ENCODE measurements around the gene CYFIP2.
A peak's percentile ranks its signal among the peaks of the same experiment; 100 is the strongest.
"Not testable (repeated sequence)": the region's sequence is repeated elsewhere in the genome, so short reads cannot be mapped to it uniquely, and the experiment has no call there.

Gene CYFIP2

GRCh38 chr5:157265714-157266285, at the start of gene CYFIP2:
Gene CYFIP2, plus strand, starts transcription at chr5:157266123. Its CDS starts 19,239 bp downstream, at chr5:157285362.
- no peak for DNase-seq (ENCODE audit: low spot score)

DNA sequence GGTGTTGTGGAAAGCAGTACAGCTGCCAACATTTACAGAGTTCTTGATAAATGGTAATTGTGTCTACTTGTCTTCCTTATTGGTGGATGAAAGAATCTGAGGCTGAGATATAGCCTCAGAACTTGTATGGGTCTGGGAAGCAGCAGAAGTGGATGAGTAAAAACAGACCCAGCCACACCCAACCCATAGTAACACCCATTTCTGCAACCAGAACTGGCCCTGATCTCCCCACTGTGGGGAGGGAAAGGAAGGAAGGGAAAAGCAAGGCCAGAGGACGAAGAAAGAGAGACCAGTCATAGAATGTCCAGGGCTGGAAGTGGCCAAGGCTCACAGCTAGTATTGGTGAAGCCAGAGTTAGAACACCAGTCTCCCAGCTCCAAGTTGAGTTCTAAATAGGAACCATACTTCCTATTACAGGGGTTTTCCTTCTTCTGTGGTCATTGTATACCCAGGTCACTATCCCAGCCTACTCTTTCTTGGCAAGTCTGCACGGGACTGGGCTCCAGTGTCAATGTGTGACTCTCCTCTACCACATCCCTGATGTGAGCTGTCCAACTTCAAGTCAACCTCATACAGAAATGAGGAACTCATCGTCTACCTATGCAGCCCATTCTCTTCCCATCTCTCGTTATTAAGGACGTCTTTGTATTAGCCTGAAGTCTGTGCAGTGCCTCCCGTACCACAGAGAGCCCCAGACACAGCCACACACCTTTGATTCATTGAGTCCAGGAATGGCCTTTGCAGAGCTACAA, 49.4 kb upstream of the CYFIP2 start:
- no peak for DNase-seq (ENCODE audit: low spot score)

- DNase-seq (ENCODE audit: low spot score), result no peak
Measured at GRCh38 chr5:157217289-157218024, 48.5 kb upstream of the CYFIP2 start.

- DNase-seq (ENCODE audit: low spot score), result no peak
Measured at GRCh38 chr5:157219491-157220271, 46.2 kb upstream of the CYFIP2 start.

DNA sequence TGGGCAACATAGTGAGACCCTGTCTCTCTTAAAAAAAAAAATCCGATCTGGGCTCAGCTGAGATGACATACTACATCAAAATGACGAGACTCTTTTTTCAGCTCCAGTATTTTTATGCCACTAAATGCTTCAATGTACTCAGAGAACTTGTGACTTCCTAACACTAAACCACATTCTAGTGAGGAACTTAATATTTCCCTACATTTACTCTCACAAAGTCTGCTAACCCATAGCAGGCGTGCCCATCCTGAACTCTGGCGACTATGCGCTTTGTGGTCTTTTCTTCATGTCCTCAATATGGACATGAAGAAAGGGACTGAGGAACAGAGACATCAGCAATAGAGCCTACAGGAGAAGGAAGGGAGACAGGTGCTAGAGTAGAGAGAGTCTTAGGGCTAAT, 44.0 kb upstream of the CYFIP2 start:
- no peak for DNase-seq (ENCODE audit: low spot score)

DNA sequence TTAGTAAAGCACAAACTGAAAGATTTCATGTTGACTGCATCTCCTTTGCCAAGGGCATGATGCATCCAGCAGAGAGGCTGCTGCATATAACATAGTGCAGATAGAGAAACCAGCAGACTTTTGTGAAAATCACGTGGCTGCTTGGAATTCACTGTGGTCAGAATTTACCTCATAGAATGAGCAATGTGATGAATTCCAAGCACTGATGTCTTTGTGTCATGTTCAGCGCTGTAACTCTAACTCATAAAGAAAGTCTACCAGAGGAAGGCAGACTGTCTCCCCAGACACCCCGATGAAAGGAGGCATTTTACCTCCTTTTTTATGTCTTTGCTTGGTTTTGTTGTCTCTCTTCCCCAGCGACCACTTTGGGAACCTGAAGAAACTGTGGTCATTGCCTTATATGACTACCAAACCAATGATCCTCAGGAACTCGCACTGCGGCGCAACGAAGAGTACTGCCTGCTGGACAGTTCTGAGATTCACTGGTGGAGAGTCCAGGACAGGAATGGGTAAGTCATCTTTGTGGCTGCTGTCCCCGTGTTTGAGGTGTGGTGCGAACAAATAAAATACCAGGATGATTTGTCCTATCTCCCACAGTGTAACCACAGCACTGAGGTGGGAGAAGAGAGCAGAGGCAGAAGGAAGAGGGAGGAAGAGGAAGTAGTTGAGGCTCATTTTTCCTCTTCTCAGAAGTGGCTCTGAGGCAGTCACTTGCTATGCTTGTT, 43.3 kb upstream of the CYFIP2 start:
- no peak for DNase-seq (ENCODE audit: low spot score)

- DNase-seq (ENCODE audit: low spot score), result no peak
Measured at GRCh38 chr5:157225469-157226422, 40.2 kb upstream of the CYFIP2 start.

- DNase-seq (ENCODE audit: low spot score), result no peak
Measured at GRCh38 chr5:157230610-157231009, 35.3 kb upstream of the CYFIP2 start.

DNA sequence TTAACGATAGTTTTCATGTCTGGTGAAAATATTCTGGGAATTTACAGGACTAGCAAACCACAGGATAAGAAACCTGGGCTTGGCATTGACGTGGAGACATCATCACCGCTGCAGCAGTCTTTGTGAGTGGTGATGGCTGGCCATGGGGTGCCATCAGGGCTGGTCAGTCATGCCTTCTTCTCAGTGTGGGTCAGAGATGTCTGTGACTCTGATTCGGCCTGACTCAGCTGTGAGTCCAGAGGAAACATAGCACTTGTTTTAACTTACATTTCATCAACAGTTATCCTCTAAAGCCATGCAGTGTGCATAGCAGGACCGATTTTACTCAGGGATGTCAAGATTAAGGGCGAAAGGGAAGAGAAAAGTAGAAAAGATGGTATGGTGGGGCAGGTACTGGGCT, 33.2 kb upstream of the CYFIP2 start:
- DNase-seq (ENCODE audit: low spot score), result no peak

DNA sequence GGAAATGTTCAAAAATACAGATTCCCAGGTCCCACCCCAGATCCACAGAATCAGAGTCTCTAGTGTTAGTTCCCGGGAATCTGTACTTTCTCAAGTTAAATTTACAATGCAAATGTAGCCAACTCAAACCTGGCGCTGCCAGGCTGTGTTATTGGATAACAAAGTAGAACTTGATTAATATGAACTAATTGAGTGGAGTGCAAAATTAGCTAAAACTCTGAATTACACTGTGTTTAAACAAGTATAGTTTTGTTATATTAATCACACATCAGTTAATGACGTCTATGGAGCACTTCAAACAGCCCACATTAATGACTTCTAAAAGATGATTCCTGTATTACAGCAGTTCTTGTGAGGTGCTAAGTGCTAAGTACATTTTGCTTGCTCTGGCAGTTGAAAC, 32.4 kb upstream of the CYFIP2 start:
- no peak for DNase-seq (ENCODE audit: low spot score)

- DNase-seq (ENCODE audit: low spot score), result no peak
Measured at GRCh38 chr5:157236423-157236822, 29.5 kb upstream of the CYFIP2 start.

GRCh38 chr5:157241483-157241882, 24.4 kb upstream of the CYFIP2 start:
- DNase-seq (ENCODE audit: low spot score), result no peak

- not testable (repeated sequence) for DNase-seq (ENCODE audit: low spot score)
Measured at GRCh38 chr5:157244704-157245103, 21.2 kb upstream of the CYFIP2 start.

DNA sequence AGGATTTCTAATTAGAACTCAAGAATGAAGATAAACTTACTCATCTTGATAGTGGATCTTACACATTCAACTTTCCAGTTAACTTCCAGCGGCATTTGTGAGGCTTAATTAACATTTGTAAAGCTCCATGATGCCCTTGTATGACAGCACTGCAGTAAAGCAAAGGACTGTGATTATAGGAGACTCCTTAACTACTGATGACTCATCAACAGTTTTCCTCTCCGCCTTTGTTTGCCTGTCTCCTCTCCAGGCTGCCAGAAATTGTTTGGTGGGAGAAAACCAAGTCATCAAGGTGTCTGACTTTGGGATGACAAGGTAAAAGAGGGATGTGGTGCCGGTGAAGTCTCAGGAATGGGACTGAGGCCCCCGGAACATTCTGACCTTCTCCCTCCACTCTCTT, 20.4 kb upstream of the CYFIP2 start:
- DNase-seq (ENCODE audit: low spot score), result no peak

GRCh38 chr5:157245886-157246285, 20.0 kb upstream of the CYFIP2 start:
- DNase-seq (ENCODE audit: low spot score), result no peak

DNA sequence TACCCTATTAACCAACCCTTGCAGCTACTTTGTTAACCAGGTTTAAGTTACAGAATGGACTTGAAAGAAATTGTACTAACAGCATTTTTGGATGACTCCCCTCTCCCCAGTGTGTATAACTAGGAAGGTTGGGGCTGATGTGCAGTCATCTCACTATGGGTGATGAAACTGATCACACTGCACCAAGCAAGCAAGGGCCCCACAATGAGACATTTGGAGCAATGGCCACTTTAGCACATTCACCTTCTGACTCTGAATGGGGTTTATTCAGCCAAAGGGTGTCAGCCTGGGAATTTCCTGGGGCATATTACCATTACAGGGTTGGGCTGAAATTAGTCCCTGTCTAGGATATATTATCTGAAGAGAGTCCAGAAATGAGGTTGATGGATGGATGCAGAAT, 18.7 kb upstream of the CYFIP2 start:
- no peak for DNase-seq (ENCODE audit: low spot score)

- no peak for DNase-seq (ENCODE audit: low spot score)
Measured at GRCh38 chr5:157248821-157249470, 17.0 kb upstream of the CYFIP2 start.

DNA sequence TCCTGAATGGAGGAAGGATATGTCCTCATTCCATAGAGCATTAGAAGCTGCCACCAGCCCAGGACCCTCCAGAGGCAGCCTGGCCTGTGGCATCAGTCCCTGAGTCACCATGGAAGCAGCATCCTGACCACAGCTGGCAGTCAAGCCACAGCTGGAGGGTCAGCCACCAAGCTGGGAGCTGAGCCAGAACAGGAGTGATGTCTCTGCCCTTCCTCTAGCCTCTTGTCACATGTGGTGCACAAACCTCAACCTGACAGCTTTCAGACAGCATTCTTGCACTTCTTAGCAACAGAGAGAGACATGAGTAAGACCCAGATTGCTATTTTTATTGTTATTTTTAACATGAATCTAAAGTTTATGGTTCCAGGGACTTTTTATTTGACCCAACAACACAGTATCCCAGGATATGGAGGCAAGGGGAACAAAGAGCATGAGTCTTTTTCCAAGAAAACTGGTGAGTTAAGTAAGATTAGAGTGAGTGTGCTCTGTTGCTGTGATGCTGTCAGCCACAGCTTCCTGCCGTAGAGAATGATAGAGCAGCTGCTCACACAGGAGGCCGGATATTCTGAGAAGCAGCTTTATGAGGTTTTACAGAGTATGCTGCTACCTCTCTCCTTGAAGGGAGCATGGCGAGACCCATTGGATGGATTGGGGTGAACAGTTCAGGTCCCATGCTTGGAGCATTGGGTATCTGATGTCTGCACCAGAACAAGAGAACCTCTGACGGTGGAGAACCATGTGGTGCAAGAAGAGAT, 13.0 kb upstream of the CYFIP2 start:
- no peak for DNase-seq (ENCODE audit: low spot score)

DNA sequence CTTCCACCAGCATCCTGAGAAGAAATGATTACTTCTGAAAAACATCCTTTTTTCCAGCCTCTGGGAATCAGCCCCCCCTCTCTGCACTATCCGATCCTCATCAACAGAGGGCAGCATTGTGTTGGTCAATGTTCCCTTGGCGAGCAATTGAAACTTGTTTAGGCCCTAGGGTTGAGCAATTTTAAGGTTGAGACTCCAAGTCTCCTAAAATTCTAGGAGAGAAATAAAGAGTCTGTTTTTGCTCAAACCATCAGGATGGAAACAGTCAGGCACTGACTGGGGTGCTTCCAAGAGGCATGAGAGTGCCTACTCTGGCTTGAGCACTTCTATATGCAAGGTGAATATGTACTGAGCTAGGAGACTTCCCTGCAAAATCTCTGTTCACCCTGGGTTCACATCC, 12.4 kb upstream of the CYFIP2 start:
- peak; percentile 68 for DNase-seq (ENCODE audit: low spot score)
